Natural killer cell (primary cell): ENCODE measurements around the gene ARID1B. TPM values are rescaled to one million over a fixed set of nuclear protein-coding genes. Genes with fewer than 3 reads are reported as not detected.
A peak's percentile ranks its signal among the peaks of the same experiment; 100 is the strongest.

Experiments used
- ATAC-seq, 3 donors: fragments of 150-1000 bp in 2 of 3; fragments of 200-7000 bp in 1 of 3; cut with Tn5 transposase; 1 replicate in 1 of 3; 2 replicates in 2 of 3; pipeline ENCODE4 v1.10.0; 2021; ENCODE audit warnings: mild to moderate bottlenecking in 2 of 3, moderate library complexity in 2 of 3
- DNase-seq, 2 donors: peaks; one replicate each; pipeline versions ENCODE4 v3.0.0 to v3.0.0-alpha.2; 2013 to 2021; ENCODE audit warnings: mixed read lengths in 1 of 2
- H3K27ac ChIP-seq: one replicate; pipeline ENCODE4 v1.5.1; 2013; ENCODE audit warnings: mild to moderate bottlenecking, low read length
- H3K27me3 ChIP-seq: one replicate; pipeline ENCODE4 v1.6.1; 2013; ENCODE audit warnings: low read length; ENCODE audit not compliant: control insufficient read depth, insufficient read depth
- H3K36me3 ChIP-seq: one replicate; pipeline ENCODE4 v1.6.1; 2013; ENCODE audit warnings: low read length; ENCODE audit not compliant: control insufficient read depth, insufficient read depth
- H3K4me1 ChIP-seq: one replicate; pipeline ENCODE4 v1.6.1; 2013; ENCODE audit warnings: low read length; ENCODE audit not compliant: control insufficient read depth, insufficient read depth
- H3K4me3 ChIP-seq: one replicate; pipeline ENCODE4 v1.5.1; 2013; ENCODE audit warnings: low read length
- H3K9me3 ChIP-seq: one replicate; pipeline ENCODE4 v1.6.1; 2013; ENCODE audit warnings: low read length; ENCODE audit not compliant: control insufficient read depth, insufficient read depth
- H3K27ac Mint-ChIP-seq, 2 donors: one replicate each; pipeline ENCODE4 v1.8.0; 2022; ENCODE audit warnings: mild to moderate bottlenecking in 2 of 2, mixed read lengths in 2 of 2, moderate library complexity in 1 of 2
- H3K27me3 Mint-ChIP-seq, 2 donors: one replicate each; pipeline ENCODE4 v1.8.0; 2022; ENCODE audit warnings: low read depth in 2 of 2, mixed read lengths in 2 of 2
- H3K36me3 Mint-ChIP-seq: one replicate; pipeline ENCODE4 v1.8.0; 2022; ENCODE audit warnings: mixed read lengths
- H3K4me1 Mint-ChIP-seq, 2 donors: one replicate each; pipeline ENCODE4 v1.8.0; 2022; ENCODE audit warnings: mixed read lengths in 2 of 2
- H3K4me3 Mint-ChIP-seq: one replicate; pipeline ENCODE4 v1.8.0; 2022; ENCODE audit warnings: mild to moderate bottlenecking, moderate library complexity, mixed read lengths
- H3K9me3 Mint-ChIP-seq, 2 donors: one replicate each; pipeline ENCODE4 v1.8.0; 2022; ENCODE audit warnings: mixed read lengths in 2 of 2
- WGBS: methylation state at CpG from one replicate; pipeline ENCODE4 v1.1.7; 2013; ENCODE audit warnings: missing lambda C conversion rate; ENCODE audit not compliant: insufficient coverage; 5-methylcytosine and 5-hydroxymethylcytosine counted together
- intact Hi-C: fragments of 100-400 bp; cut with micrococcal nuclease; formaldehyde crosslinking; loops from one replicate; pipeline ENCODE4 v1.14.2; 2022
- total RNA-seq, 4 donors: library from RNA; stranded (reverse); fragments of 120-200 nt in 1 of 4; gene quantifications; one replicate each; pipeline versions ENCODE4 v1.2.3 to v1.2.4, GENCODE V29; 2013 to 2022
- TF ChIP-seq, protein P1 (sequence below): fragments of 200-600 bp; IDR thresholded peaks from one replicate; pipeline ENCODE4 v1.8.0; 2022; ENCODE audit warnings: antibody characterized with exemption

Gene ARID1B
- total RNA-seq, 3 donors from 2014 or later (not counting 1 experiment from before 2014, with no cell fraction given) = 180 to 201 (median 189) TPM

DNA sequence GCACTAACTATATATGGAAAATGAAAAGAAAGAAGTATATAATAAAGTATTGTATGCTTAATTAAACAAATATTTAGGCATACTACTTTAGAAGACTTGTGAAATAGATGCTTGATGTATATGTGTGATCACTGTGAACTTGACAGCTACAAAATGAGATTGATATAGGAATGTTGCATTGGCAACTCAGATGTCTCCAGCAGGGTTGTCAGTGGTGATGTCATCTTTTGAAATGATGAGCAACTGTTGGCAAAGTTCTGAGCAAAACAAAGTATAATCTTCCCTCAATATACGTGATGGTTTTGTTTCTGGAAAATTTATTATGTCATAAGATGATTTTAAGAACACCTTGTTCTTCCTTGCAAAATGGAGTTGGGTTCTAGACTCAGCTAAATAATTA, 133.8 kb downstream of the ARID1B start:
- Histone ChIP-seq H3K36me3 (no peaks in the 10 kb centered on the region), H3K27ac (no peak overlapping the region), H3K27me3 (no peaks in the 10 kb centered on the region), H3K9me3 (no peaks in the 10 kb centered on the region), H3K4me1 (peaks cover 9% of the 10 kb centered on the region), H3K4me3 (no peak overlapping the region)
- TF ChIP-seq, protein P1, sequence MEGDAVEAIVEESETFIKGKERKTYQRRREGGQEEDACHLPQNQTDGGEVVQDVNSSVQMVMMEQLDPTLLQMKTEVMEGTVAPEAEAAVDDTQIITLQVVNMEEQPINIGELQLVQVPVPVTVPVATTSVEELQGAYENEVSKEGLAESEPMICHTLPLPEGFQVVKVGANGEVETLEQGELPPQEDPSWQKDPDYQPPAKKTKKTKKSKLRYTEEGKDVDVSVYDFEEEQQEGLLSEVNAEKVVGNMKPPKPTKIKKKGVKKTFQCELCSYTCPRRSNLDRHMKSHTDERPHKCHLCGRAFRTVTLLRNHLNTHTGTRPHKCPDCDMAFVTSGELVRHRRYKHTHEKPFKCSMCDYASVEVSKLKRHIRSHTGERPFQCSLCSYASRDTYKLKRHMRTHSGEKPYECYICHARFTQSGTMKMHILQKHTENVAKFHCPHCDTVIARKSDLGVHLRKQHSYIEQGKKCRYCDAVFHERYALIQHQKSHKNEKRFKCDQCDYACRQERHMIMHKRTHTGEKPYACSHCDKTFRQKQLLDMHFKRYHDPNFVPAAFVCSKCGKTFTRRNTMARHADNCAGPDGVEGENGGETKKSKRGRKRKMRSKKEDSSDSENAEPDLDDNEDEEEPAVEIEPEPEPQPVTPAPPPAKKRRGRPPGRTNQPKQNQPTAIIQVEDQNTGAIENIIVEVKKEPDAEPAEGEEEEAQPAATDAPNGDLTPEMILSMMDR = no peak
- WGBS = no CpG with 5 or more reads among the region's 1 CpG
- intact Hi-C loops = no loop called here
- no peak for ATAC-seq
- H3K27ac Mint-ChIP-seq = no peak overlapping the region
- no peak for DNase-seq
- H3K36me3 Mint-ChIP-seq = no peaks in the 10 kb centered on the region
- H3K27me3 Mint-ChIP-seq = no peaks in the 10 kb centered on the region
- H3K9me3 Mint-ChIP-seq = no peaks in the 10 kb centered on the region
- no peak overlapping the region for H3K4me3 Mint-ChIP-seq
- peaks cover 55 to 59% of the 10 kb centered on the region in 2 donors for H3K4me1 Mint-ChIP-seq

DNA sequence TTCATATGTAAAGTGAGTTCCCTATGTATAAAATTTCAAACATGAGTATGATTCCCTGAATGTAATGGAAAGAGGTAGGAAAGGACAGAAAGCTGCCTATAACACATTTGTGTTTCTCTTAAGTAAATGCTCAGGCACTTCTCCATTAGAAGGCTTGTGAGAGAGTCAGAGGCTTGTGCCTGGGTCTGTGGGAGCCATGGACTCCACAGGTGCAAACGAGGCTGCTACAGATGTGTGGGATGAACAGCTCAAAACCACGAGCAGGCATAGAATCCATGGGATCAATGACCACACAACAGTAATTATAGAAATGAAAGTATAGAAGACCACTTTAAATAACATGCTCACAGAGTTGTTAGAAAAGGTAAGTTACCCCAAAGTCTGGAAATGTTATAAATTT, 134.4 kb downstream of the ARID1B start:
- WGBS = 0% methylated on average over 1 of the region's 2 CpGs
- H3K36me3 ChIP-seq = no peaks in the 10 kb centered on the region
- H3K4me3 ChIP-seq = no peak overlapping the region
- no peaks in the 10 kb centered on the region for H3K9me3 Mint-ChIP-seq
- H3K4me3 Mint-ChIP-seq = no peak overlapping the region
- no peak overlapping the region for H3K27ac Mint-ChIP-seq
- no peaks in the 10 kb centered on the region for H3K27me3 Mint-ChIP-seq
- DNase-seq (no peak), ATAC-seq (no peak)
- intact Hi-C loops = no loop called here
- no peaks in the 10 kb centered on the region for H3K9me3 ChIP-seq
- H3K4me1 ChIP-seq = peaks cover 11% of the 10 kb centered on the region
- TF ChIP-seq, protein P1 = no peak
- H3K27ac ChIP-seq = no peak overlapping the region
- no peaks in the 10 kb centered on the region for H3K36me3 Mint-ChIP-seq
- H3K27me3 ChIP-seq = no peaks in the 10 kb centered on the region
- peaks cover 59 to 64% of the 10 kb centered on the region in 2 donors for H3K4me1 Mint-ChIP-seq

DNA sequence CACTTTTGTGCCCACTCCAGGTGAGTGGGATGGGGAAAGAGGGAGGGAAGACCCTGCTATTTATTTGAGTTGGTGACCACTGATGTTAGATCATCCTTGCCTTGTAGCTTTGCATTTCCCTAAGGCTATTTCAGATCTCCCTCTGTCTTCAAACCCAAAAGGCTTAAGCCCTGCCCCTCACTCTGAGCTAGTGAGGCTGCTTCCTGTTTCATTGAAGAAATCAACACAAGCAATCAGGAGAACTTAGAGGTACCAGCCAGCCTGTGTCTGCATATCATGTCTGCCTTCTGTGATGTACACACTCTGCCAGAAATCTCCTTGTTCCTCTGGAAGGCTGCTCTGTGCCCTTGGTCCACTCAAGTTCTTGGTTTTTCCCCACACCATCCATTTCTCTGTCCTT, 135.3 kb downstream of the ARID1B start:
- H3K27me3 Mint-ChIP-seq = no peaks in the 10 kb centered on the region
- intact Hi-C loops = no loop called here
- peaks cover 63 to 64% of the 10 kb centered on the region in 2 donors for H3K4me1 Mint-ChIP-seq
- TF ChIP-seq, protein P1 = no peak
- DNase-seq (peak in 1 of 2 donors; percentile 42), ATAC-seq (peak; percentile 57 to 68 (median 60))
- H3K9me3 Mint-ChIP-seq = no peaks in the 10 kb centered on the region
- Histone ChIP-seq H3K4me1 (peaks cover 14% of the 10 kb centered on the region), H3K4me3 (no peak overlapping the region), H3K36me3 (no peaks in the 10 kb centered on the region), H3K27ac (peak overlapping the region; percentile 12), H3K27me3 (no peaks in the 10 kb centered on the region), H3K9me3 (no peaks in the 10 kb centered on the region)
- H3K4me3 Mint-ChIP-seq = peak overlapping the region; percentile 13
- H3K27ac Mint-ChIP-seq = peak overlapping the region; percentile 76 to 81
- no peaks in the 10 kb centered on the region for H3K36me3 Mint-ChIP-seq

DNA sequence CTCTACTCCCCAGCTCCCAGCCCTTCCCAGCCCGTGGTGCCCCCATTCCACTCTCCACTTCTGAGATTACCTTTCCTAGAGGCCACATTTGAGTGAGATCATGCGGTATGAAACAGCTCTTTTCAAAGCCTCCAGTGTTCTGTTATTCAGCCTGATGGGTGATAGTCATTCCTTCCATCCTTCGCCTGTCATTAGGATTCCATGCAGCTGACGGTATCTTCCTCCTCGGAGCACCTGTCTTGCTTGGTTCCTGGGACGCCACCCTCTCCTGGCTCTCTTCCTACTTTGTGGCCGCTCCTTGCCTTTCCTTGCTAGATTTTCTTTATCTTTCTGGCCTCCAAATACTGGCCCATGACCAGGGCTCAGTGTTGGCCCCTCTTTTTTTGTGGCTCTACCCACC, 137.0 kb downstream of the ARID1B start:
- Mint-ChIP-seq H3K27ac (peak overlapping the region in 1 of 2 donors; percentile 23), H3K4me1 (peaks cover 70 to 72% of the 10 kb centered on the region in 2 donors), H3K4me3 (no peak overlapping the region), H3K9me3 (no peaks in the 10 kb centered on the region), H3K27me3 (no peaks in the 10 kb centered on the region), H3K36me3 (no peaks in the 10 kb centered on the region)
- TF ChIP-seq, protein P1 = no peak
- Histone ChIP-seq H3K9me3 (no peaks in the 10 kb centered on the region), H3K36me3 (no peaks in the 10 kb centered on the region), H3K27ac (no peak overlapping the region), H3K27me3 (no peaks in the 10 kb centered on the region), H3K4me3 (no peak overlapping the region), H3K4me1 (peaks cover 14% of the 10 kb centered on the region)
- DNase-seq = no peak
- 99% methylated on average over 7 of the region's 7 CpGs for WGBS
- no peak for ATAC-seq
- intact Hi-C loops = no loop called here
